NCI-H345 treated with DMSO at 0.1 percent for 48 hours (cell line): ENCODE measurements around the gene MED17.
"Not testable (repeated sequence)": the region's sequence is repeated elsewhere in the genome, so short reads cannot be mapped to it uniquely, and the experiment has no call there.

Experiments used
- DNase-seq: peaks from one replicate; lab custom pipeline; 2025; ENCODE audit not compliant: unreplicated experiment; lab: John Stamatoyannopoulos, UW

MED17 gene

DNA sequence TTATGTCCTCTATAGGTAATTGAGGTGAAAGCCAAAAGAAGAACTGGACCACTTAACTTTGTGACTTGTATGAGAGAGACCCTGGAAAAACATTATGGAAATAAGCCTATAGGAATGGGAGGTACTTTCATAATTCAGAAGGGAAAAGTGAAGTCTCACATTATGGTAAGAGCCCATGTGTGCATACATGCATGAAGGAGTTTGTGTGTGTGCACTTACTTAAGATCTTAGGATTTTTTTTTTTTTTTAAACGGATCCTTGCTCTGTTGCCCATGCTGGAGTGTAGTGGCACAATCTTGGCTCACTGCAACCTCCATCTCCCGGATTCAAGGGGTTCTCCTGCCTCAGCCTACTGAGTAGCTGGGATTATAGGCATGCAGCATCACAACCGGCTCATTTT is 26.8 kb upstream of the MED17 start:
- no peak for DNase-seq

DNA sequence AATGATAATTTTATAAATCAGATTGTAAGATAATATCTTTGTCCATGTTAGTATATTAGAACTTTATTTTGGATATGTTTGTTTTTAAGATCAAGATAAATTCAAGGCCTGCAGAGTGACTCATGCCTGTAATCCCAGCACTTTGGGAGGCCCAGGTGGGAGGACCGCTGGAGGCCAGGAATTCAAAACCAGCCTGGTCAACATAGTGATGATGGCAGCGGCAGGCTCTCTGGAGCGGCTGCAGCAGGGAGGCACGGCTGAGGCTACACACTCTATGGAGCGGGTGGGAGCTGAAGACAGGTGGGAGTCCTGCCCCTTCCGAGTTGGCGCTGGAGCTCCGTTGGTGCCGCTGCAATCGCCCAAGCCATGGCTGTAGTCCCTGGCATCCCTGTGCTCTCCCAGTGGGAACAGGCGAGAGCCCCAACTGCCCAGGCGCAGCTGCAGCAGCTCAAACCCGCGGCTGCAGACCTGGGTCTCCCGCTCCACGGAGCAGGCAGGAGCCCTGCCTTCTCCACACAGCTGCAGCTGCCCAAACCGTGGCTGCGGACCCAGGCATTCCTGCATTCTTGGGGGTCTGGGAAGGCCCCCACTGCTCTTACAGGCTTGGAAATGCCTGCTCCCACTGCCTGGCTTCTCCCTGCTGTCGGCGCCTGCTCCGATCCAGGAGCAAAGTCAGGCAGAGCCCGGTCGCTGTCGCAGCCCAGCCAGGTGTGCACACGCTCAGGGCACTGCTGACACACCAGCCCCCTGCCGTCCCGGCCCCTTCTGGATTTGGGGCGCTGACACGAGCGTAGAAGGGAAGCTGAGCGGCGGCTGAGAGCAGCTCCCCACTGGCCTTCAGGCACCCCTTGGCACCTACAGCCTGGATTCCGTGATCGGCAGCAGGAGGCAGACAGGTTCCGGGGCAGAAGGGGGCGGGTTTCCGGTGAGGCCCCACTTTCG is 25.9 kb upstream of the MED17 start:
- no peak for DNase-seq

DNA sequence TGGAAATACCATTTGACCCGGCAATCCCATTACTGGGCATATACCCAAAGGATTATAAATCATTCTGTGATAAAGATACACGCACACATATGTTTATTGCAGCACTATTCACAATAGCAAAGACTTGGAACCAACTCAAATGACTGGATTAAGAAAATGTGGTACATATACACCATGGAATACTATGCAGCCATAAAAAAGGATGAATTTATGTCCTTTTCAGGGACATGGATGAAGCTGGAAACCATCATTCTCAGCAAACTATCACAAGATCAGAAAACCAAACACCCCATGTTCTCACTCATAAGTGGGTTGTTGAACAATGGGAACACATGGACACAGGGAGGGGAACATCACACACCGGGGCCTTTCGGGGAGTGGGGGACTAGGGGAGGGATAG is 25.0 kb upstream of the MED17 start:
- not testable (repeated sequence) for DNase-seq

DNA sequence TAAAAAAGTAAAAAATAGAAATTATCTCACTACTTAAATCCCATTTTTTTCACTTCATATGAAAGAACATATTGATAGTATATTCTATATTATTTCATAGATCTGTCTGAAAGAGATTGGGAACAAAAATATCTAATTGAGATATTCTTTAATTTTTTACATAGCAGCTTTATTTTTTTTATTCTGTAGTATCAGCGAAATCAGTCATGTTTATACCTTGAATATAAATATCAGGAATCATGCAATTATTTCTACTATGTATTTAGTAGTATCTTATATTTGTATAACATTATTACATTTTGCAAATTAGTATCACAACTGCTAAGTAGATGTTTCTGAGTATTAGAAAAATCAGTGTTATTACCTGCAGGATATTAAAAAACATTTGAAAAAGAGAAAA is 22.2 kb upstream of the MED17 start:
- no peak for DNase-seq

DNA sequence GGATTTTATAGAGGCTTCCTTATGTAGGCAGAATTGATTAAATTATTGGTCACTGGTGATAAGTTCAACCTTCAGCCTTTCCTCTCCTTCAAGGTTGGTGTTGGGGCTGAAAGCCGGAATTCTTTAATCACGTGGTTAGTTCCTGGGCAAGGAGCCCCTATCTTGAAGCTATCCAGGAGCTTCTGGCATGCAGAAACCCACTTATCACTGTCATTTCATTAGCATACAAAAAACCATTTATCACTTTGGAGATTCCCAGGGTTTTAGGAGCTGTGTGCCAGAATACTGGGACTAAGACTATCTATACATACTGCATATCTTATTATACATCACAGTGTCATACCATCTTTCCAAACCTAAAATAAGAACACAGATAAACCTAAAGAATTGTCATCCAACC is 18.5 kb upstream of the MED17 start:
- DNase-seq, result no peak

DNA sequence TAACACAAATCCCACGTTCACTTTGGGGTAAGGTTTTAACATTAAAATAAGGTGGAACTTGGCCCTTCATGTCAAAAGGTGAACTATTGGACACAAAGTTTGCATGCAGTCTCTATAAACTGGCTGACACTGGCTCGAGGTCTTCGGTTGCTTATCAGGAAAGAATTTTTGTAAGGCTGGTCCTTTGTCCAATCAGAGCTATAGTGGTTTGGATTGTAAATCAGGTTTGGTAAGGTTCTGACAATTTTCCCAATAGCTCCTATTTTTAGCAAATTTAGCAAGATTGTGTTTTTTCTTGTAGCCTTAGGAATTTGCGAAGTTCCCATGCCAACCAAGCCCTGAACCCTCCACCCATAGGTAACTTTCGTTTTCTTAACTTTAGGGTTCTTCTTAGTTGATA is 17.6 kb upstream of the MED17 start:
- no peak for DNase-seq

DNA sequence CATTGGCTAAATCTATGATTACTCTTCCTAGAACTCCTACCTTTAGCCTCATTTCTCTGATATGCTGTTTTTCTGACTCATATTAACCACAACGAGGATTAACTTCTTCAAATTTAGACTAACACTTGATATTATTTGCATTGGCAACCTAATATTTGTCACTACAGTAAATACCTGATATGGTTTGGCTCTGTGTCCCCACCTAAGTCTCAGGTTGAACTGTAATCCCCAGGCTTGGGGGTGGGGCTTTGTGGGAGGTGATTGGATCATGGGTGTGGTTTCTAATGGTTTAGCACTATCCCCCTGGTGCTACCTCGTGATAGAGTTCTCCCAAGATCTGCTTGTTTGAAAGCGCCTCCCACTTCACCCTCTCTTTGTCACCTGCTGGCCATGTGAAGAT is 17.1 kb upstream of the MED17 start:
- no peak for DNase-seq

DNA sequence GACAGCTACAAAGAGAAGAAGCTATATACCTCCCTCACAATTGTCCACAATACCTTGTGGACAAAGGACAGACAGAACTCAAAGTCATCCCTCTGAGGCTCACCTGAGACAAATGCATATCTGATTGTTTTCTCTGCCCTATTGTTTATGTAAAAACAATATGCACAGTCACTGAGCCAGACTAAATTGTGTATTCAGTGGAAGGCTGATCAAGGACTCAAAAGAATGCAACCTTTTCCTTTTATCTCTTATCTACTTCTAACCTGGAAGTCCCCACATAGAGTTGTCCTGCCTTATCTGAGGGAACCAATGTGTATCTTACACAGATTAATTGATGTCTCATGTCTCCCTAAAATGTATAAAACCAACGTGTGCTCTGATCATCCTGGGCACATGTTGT is 13.9 kb upstream of the MED17 start:
- no peak for DNase-seq

DNA sequence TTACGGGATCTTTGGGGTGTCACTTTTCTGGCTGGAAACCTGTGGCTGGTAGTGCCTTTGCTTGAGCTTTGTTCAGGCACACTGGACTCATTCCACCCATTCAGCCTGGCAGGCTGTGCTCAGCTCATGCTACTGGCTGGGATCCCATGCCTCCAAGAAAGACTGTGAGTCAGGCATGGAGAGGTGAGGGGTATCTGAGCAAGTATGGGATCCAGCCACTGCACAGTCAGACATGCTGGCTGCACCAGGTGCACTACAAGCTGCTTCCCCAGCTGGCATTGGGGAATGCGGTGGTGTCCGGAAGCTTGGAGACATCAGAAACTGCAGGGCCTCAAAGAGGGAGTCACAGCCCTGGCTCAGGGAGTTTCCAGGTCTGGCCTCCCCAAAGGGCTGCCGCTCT is 12.0 kb upstream of the MED17 start:
- DNase-seq, result no peak

DNA sequence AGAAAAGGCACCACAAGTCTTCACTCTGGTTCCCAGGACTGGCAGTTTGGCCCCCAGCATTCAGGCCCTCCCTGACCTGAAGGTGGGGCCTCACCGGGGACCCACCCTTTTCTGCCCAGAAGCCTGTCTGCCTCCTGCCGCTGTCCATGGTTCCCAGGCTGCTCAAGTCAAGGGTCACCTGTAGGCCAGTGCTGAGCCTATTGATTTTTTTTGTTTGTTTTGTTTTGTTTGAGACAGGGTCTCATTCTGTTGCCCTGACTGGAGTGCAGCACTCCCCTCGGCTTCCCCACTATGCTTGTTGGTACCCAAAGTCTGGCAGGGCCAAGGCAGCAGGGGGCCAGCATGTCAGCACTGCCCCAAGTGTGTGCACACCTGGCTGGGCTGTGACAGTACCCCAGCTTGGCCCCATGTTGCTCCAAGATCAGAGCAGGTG is 11.0 kb upstream of the MED17 start:
- DNase-seq, result no peak

DNA sequence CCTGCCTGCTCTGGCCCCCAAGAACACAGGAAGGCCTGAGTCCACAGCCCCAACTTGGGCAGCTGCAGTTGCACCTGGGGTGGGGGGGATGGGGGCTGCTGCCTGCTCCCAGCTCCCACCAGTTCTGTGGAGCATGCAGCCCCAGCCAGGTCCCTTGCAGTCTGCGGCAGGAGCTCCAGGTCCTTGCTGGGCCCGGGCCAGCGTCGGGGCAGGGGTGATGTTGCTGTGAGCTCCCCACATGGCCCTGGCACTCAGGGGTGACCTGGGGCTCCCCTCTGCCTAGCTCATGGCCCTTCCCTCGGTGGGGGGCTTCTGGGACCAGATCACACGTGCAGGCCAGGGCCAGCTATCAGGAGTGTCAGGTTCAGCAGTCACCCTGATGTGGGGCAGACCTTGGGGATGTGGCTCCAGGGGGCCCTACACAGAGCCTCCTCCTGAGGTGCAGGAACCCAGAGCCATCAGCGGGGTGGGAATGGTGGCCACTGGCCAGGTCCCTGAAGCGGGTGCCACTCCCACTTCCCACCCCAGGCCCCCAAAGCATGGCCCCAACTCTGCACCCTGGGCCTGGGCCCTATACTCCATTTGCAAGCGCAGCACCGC is 10.4 kb upstream of the MED17 start:
- no peak for DNase-seq

DNA sequence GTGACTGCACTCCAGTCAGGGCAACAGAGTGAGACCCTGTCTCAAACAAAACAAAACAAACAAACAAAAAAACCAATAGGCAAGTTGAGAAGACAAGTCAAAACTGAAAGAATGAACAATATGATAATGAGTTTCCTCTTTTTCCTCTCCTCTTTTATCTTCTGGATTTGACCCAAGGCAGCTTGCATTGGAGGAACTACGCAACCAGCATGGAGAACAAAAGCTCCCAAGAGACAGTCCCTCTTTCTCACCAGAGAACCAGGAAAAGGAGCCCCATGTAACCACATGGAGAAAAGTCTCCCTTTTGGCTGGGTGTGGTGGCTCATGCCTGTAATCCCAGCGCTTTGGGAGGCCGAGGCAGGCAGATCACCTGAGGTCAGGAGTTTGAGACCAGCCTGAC is 9.5 kb upstream of the MED17 start:
- not testable (repeated sequence) for DNase-seq

DNA sequence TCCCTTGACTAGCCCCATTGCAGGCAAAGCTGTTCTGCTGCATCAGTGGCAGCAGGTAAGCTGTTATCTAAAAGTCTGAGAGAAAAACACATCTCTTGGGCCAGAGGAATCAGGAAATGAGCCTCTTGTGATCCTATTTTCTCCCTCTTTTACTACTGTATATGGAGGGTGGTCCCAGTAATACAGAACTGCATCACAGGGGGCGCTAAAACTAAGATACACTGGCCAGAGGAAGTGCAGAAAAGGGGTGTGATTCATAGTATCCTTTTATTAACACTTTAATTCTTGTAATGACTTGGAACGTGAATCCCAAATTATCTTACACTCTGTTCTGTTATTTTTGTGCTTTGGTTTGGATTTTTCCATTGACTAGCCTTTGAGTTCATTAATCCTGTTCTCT is 8.8 kb upstream of the MED17 start:
- no peak for DNase-seq

DNA sequence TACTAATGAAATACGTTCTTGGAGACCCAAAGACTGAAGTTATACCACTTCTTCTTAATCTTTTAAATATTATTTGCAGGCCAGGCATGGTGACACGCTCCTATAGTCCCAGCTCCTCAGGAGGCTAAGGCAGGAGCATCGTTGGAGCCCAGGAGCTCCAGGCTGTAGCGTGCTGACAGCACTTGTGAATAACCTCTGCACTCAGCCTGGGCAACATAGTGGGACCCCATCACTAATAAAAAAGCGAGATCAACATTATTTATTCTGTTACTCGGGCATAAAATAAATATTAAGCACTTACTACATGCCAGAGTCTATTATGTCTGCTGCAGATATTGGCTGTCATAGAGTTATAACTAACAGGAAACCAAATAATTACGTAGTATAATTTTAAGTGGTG is 720 bp upstream of the MED17 start:
- DNase-seq, result no peak

DNA sequence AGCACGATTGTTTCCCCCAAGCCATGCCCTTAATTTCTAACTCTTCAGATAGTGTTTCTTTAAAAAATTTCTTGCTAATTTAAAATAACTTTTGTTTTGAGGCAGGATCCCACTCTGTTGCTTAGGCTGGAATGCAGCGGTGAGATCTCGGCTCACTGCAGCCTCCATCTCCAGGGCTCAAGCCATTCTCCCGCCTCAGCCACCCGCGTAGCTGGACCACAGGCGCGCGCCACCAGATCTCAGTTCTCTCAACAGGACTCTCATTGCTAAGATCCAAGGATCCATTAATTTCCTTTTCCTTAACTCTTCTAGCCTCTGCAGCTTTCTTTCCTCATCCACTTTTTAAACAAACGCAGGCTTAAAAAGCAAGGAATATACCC is 327 bp upstream of the MED17 start:
- no peak for DNase-seq

DNA sequence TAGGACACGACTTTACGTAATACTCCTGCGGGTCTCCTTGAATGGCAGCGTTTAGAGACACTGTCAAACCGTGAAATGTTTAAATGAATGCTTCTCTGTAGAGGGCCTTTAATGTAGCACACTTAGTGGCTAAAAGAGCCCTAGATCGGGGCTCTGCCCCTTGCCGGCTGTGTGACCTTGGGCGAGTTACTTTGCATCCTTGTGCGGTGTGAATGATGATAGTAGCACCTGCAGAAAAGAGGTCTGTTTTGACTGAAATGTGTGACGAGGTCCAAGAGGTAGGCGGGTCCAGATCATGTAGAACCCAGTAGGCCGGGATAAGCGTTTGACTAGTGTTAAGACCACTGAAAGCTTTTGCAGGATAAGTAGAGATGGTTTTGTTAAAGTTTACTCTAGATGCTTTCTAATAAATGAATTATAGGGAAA is 866 bp downstream of the MED17 start:
- DNase-seq, result no peak

DNA sequence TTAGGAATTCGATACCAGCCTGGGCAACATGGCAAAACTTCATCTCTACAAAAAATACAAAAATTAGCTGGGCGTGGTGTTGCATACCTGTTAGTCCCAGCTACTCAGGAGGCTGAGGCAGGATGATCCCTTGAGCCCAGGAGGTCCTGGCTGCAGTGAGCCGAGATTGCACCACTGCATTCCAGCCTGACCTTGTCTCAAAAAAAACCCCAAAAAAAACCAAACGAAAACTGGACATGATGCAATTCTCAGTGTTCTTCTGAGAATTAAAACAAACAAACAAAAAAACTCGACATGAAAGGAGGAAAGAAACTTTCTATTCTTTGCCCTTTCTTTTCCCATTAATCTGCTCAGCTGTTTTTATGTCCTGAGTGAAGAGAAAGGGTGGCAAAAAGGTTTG is 7.4 kb downstream of the MED17 start:
- DNase-seq, result no peak

DNA sequence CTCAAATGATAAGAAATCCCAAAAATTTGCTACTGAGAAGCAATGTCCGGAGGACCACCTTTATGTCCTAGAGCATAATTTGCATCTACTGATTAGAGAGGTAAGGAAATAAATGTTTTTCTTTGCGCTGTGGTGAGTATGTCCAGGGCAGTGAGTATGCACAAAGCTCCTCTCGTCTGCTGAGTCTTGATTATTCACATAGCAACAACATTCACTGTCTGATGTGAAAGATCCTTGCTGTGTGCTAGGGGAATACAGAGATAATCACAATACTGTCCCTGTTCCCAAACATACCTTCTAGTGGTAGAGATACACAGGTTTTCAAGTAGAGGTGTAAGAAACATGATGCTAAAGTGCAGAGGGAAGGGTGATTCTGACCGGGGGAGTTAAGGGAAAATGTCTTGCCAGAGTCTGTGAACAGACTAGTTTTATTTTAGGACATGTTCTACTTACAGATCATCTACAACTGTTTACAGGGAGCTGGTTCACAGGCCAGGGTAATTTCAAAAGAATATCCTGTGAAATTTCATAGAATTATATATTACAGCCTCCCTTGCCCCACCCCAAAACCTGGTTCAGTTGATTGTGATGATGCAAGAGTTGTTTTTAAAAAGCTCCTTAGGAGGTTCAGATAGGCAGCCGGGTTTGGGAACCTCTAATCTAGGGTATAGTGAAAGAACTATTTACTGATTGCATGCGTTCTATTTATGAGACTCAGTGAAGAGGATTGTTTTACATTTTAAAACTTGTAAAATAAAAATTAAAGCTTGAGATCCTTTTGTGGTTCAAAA is 12.6 kb downstream of the MED17 start:
- no peak for DNase-seq

DNA sequence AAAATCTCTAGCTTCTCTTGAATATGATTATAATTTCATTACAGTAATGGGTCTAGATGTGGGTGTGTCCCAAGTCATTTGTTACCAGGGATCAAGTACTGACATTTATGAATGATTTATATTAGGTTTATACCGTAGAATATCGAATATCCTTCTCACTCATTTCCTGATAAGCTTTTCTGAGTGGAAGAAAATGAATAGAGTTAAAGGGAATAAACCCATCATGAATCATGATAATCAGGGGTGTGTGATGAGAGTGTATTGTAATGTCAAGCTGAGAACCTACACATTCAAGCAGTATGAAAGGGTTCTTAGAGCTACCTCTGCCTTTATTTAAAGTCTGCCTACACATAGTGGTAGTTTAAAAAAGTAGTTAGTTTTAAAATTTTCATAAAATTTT is 17.3 kb downstream of the MED17 start:
- no peak for DNase-seq

DNA sequence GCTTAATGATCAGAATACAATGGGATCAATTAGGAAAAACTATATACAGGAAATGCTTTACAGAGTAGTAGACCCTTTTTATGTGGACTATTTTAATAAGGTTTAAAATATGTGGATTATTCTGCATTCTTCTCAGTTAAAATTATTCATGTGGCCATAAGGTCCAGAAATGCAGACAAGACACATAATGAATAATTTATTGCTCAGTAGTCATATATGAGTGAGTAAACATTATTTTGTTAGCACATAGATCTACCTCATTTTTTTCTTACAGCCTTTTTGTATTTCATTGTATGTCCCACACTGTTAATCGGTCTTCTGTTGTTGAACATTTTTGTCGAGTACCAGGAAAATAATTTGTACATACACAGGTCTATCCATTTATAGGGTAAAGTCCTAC is 20.8 kb downstream of the MED17 start:
- DNase-seq, result no peak

DNA sequence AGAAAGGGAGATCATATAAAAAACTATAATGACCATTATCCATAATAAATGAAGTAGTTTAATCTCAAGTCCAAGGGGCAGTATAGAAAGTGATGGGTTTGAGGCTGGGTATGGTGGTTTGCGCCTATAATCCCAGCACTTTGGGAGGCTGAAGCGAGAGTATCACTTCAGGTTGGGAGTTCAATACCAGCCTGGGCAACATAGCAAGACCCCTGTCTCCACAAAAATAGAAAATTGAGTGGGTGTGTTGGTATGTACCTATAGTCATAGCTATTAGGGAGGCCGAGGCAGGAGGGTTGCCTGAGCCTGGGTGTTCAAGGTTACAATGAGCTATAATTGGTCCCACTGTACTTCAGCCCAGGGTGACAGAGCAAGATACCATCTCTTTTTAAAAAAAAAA is 23.9 kb downstream of the MED17 start:
- no peak for DNase-seq

DNA sequence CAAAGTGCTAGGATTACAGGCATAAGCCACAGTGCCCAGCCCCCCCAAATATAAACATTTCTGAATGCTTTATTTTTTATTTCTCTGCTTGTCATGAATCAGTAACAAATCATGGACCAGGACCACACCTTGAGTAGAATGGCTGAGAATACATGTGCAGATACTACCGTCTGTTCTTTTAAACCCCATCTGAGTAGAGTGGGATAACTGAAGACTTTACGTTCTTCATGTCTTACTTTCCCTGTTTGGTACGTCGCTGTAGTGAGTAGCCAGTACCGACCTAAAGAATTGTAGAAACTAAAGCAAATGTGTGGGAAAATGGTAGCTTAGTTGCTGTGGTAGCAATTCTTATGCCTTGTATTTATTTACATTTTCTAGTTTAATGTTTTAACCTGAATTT is 29.9 kb downstream of the MED17 start:
- no peak for DNase-seq
